Skeletal muscle tissue (tissue), 4 donors: ENCODE measurements around the gene CPA3. TPM values are rescaled to one million over a fixed set of nuclear protein-coding genes. Genes with fewer than 3 reads are reported as not detected.

Experiments
- H3K27ac ChIP-seq: one replicate; pipeline ENCODE4 v1.7.0; 2013; ENCODE audit warnings: mild to moderate bottlenecking, low read depth, low read length, inconsistent platforms
- H3K27me3 ChIP-seq, 3 donors: one replicate each; pipeline ENCODE4 v1.7.0; 2013; ENCODE audit warnings: low read length in 3 of 3; ENCODE audit not compliant: control insufficient read depth in 3 of 3, insufficient read depth in 3 of 3
- H3K36me3 ChIP-seq, 3 donors: one replicate each; pipeline ENCODE4 v1.7.0; 2013; ENCODE audit warnings: low read length in 3 of 3; ENCODE audit not compliant: control insufficient read depth in 3 of 3, insufficient read depth in 3 of 3
- H3K4me1 ChIP-seq, 3 donors: one replicate each; pipeline ENCODE4 v1.7.0; 2013; ENCODE audit warnings: low read length in 3 of 3, mild to moderate bottlenecking in 3 of 3; ENCODE audit not compliant: control insufficient read depth in 3 of 3, insufficient read depth in 3 of 3
- H3K4me3 ChIP-seq, 3 donors: one replicate each; pipeline ENCODE4 v1.7.0; 2013; ENCODE audit warnings: low read length in 3 of 3
- H3K9ac ChIP-seq, 3 donors: one replicate each; pipeline ENCODE4 v1.7.0; 2013; ENCODE audit warnings: low read length in 3 of 3, mild to moderate bottlenecking in 3 of 3, moderate library complexity in 2 of 3, low read depth in 1 of 3
- H3K9me3 ChIP-seq, 3 donors: one replicate each; pipeline ENCODE4 v1.7.0; 2013; ENCODE audit warnings: low read length in 3 of 3; ENCODE audit not compliant: control insufficient read depth in 3 of 3
- total RNA-seq: library from RNA; depleted of rRNA; stranded (reverse); fragments of >200 nt; gene quantifications from one replicate; pipeline ENCODE4 v1.2.3, GENCODE V29; 2014
- donor health status: Osteomylitis.

The CPA3 gene
- total RNA-seq, 1 donor from 2014 or later: 5.2 TPM

GRCh38 chr3:148906667-148907066 is 41.6 kb downstream of the CPA3 start:
- no peaks in the 10 kb centered on the region for H3K4me1 ChIP-seq
- peaks cover 0 to 3% (median 0%) of the 10 kb centered on the region in 3 donors for H3K27me3 ChIP-seq
- no peak overlapping the region for H3K27ac ChIP-seq
- H3K36me3 ChIP-seq: no peaks in the 10 kb centered on the region
- H3K9ac ChIP-seq: no peak overlapping the region
- no peak overlapping the region for H3K4me3 ChIP-seq
- H3K9me3 ChIP-seq: no peaks in the 10 kb centered on the region

DNA sequence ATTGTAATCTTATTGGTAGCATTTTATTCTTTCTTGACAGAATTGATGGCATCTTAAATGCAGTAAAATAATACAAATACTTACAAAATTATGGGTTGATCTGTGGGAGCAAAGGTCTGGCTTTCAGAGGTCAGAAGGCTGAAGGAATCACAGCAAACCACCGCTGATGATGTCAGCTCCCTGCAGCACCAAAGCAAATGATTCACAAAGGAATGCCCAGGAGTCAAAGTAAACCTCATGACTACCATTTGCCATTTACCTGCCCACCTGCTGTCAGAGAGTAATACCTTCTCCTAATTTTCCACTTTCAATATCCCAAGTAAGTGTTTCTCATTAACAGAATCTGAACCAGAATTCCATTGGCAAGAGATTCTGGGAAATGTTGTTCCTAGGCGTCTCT is 46.1 kb downstream of the CPA3 start:
- H3K27ac ChIP-seq: no peak overlapping the region
- no peaks in the 10 kb centered on the region for H3K36me3 ChIP-seq
- no peaks in the 10 kb centered on the region for H3K9me3 ChIP-seq
- no peak overlapping the region for H3K4me3 ChIP-seq
- H3K27me3 ChIP-seq: peaks cover 0 to 3% (median 0%) of the 10 kb centered on the region in 3 donors
- H3K4me1 ChIP-seq: no peaks in the 10 kb centered on the region
- H3K9ac ChIP-seq: no peak overlapping the region

DNA sequence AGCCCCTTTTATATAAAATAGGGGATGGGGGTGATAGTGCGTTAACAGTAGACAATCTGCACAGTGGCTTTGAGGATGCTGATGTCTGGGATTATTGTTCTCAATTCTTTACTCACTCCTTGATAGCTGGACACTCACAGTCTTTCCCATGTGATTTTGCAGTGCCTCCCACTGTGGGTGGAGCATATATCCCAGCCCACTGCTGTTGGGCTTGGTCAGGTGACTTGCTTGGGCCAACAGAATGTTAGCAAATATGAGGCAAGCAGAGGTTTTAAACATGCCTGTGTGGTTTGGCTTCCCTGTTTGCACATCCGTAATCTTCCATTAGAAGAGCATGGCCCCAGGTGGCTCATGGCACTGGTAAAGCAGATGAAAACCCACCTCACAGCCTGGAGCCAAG is 46.5 kb downstream of the CPA3 start:
- Histone ChIP-seq H3K4me3 (no peak overlapping the region), H3K4me1 (no peaks in the 10 kb centered on the region), H3K27me3 (peaks cover 0 to 3% (median 0%) of the 10 kb centered on the region in 3 donors), H3K9ac (no peak overlapping the region), H3K36me3 (no peaks in the 10 kb centered on the region), H3K9me3 (no peaks in the 10 kb centered on the region), H3K27ac (no peak overlapping the region)

GRCh38 chr3:148914936-148915690 is 50.0 kb downstream of the CPA3 start:
- no peak overlapping the region for H3K4me3 ChIP-seq
- H3K27ac ChIP-seq: no peak overlapping the region
- H3K27me3 ChIP-seq: no peaks in the 10 kb centered on the region
- no peaks in the 10 kb centered on the region for H3K36me3 ChIP-seq
- H3K4me1 ChIP-seq: no peaks in the 10 kb centered on the region
- no peak overlapping the region for H3K9ac ChIP-seq
- no peaks in the 10 kb centered on the region for H3K9me3 ChIP-seq

- Histone ChIP-seq H3K9ac (no peak overlapping the region), H3K27ac (no peak overlapping the region), H3K4me3 (no peak overlapping the region)
These were observed 51.0 kb downstream of the CPA3 start for GRCh38 chr3:148916132-148916531.

GRCh38 chr3:148922467-148922866 is 57.4 kb downstream of the CPA3 start:
- Histone ChIP-seq H3K9me3 (no peaks in the 10 kb centered on the region), H3K27me3 (peaks cover 0 to 4% (median 0%) of the 10 kb centered on the region in 3 donors), H3K9ac (no peak overlapping the region), H3K4me1 (no peaks in the 10 kb centered on the region), H3K36me3 (no peaks in the 10 kb centered on the region), H3K27ac (no peak overlapping the region), H3K4me3 (no peak overlapping the region)

More at GRCh38 chr3:148916132-148916531, 51.0 kb downstream of the CPA3 start:
- H3K9me3 ChIP-seq: no peaks in the 10 kb centered on the region
- H3K36me3 ChIP-seq: no peaks in the 10 kb centered on the region
- no peaks in the 10 kb centered on the region for H3K4me1 ChIP-seq
- H3K27me3 ChIP-seq: no peaks in the 10 kb centered on the region

DNA sequence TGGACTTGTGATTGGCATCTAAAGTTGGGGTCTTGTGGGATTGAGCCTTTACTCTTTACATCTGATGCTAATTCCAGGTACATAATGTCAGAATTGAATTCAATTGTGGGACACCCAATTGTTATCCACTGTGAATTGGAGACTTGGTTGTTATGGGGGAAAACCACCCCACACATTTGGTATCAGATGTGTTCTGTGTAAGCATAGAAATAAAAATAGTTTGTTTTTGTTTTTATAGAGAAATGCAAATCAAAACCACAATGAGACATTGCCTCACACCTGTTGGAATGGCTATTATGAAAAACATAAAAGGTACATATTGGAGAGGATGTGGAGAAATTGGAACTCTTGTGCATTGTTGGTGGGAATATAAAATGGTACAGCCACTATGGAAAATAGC is 58.5 kb downstream of the CPA3 start:
- no peak overlapping the region for H3K27ac ChIP-seq
- no peaks in the 10 kb centered on the region for H3K9me3 ChIP-seq
- H3K4me3 ChIP-seq: no peak overlapping the region
- no peak overlapping the region for H3K9ac ChIP-seq
- no peaks in the 10 kb centered on the region for H3K36me3 ChIP-seq
- H3K27me3 ChIP-seq: peaks cover 0 to 4% (median 0%) of the 10 kb centered on the region in 3 donors
- no peaks in the 10 kb centered on the region for H3K4me1 ChIP-seq

DNA sequence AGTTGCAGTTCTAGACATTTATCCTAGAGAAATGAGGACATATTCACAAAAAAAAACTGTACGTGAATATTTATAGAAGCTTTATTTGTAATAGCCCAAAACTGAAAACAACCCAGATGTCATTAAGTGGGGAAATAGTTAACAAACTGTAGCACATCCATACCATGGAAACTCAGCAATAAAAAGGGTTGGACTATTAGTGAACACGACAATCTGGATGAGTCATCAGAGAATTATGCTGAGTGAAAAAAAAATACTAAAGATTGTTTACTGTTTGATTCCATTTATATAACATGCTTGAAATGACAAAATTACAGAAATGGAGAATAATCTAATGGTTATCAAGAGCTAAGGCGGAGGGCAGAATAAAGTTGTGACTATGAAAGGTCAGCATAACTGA is 59.5 kb downstream of the CPA3 start:
- no peaks in the 10 kb centered on the region for H3K4me1 ChIP-seq
- H3K27ac ChIP-seq: no peak overlapping the region
- no peak overlapping the region for H3K9ac ChIP-seq
- H3K27me3 ChIP-seq: peaks cover 0 to 4% (median 0%) of the 10 kb centered on the region in 3 donors
- H3K36me3 ChIP-seq: no peaks in the 10 kb centered on the region
- H3K9me3 ChIP-seq: no peaks in the 10 kb centered on the region
- no peak overlapping the region for H3K4me3 ChIP-seq

GRCh38 chr3:148925845-148926244 is 60.7 kb downstream of the CPA3 start:
- Histone ChIP-seq H3K36me3 (no peaks in the 10 kb centered on the region), H3K9me3 (no peaks in the 10 kb centered on the region), H3K27ac (no peak overlapping the region), H3K27me3 (peaks cover 0 to 4% (median 0%) of the 10 kb centered on the region in 3 donors), H3K4me3 (no peak overlapping the region), H3K9ac (no peak overlapping the region), H3K4me1 (no peaks in the 10 kb centered on the region)

DNA sequence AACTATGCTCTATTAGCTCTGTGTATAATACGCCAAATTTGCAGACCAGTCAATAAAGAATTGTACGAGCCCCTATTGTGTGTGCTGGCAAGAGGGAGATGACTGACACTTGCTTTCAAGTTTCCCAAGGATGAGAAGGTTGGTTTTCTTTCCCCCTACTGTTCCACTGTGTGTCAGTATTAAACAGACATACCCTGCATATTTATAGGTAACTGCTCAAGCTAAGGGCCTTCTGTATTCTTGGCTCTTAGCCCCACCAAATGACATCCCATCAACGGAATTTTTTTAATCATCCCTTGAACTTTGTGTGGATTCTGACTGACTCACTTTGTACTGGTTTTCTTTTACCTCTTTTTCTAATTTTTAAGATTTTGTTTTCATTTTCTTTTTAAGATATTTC is 65.7 kb downstream of the CPA3 start:
- Histone ChIP-seq H3K4me3 (no peak overlapping the region), H3K9ac (no peak overlapping the region), H3K36me3 (no peaks in the 10 kb centered on the region), H3K4me1 (no peaks in the 10 kb centered on the region), H3K27ac (no peak overlapping the region), H3K9me3 (no peaks in the 10 kb centered on the region), H3K27me3 (no peaks in the 10 kb centered on the region)
